ENCODE data around the gene CCR8.

DNA sequence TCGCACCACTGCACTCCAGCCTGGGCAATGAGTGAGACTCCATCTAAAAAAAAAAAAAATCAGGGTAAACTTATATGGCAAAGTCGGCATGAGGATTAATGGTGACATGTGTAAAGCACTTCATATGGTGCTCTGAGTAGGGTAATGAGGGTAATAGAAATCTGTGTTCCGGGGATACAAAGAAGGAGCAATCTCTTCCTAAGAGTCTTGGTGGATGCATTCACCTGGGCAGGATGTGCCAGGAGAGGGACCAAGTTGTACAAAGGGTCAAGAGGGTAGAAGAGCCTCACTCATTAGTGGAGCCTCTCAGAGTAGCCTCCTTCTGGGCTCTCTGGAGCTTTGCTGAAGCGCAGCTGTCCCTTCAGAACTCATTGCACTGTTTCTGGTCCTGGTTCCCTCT, 40.4 kb upstream of the CCR8 start:
- TF ChIP-seq, protein P1, sequence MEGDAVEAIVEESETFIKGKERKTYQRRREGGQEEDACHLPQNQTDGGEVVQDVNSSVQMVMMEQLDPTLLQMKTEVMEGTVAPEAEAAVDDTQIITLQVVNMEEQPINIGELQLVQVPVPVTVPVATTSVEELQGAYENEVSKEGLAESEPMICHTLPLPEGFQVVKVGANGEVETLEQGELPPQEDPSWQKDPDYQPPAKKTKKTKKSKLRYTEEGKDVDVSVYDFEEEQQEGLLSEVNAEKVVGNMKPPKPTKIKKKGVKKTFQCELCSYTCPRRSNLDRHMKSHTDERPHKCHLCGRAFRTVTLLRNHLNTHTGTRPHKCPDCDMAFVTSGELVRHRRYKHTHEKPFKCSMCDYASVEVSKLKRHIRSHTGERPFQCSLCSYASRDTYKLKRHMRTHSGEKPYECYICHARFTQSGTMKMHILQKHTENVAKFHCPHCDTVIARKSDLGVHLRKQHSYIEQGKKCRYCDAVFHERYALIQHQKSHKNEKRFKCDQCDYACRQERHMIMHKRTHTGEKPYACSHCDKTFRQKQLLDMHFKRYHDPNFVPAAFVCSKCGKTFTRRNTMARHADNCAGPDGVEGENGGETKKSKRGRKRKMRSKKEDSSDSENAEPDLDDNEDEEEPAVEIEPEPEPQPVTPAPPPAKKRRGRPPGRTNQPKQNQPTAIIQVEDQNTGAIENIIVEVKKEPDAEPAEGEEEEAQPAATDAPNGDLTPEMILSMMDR (IDR thresholded peaks at IDR 0.05) = no peak
- no peak for TF ChIP-seq POLR2A (IDR thresholded peaks at IDR 0.05)
